Right lobe of liver (tissue), 6 donors: ENCODE results near the gene FKBP15. TPM values are rescaled to one million over a fixed set of nuclear protein-coding genes. Genes with fewer than 3 reads are reported as not detected.
"Not testable (repeated sequence)": the region's sequence is repeated elsewhere in the genome, so short reads cannot be mapped to it uniquely, and the experiment has no call there.

Experiments
- ATAC-seq, 4 donors: fragments of 200-7000 bp; cut with Tn5 transposase; one replicate each; pipeline ENCODE4 v1.9.1; 2020; ENCODE audit warnings: mild to moderate bottlenecking in 4 of 4, moderate library complexity in 4 of 4
- DNase-seq, 3 donors: peaks; one replicate each; pipeline ENCODE4 v3.0.0-alpha.2; 2020
- H3K27ac ChIP-seq, 3 donors: fragments of 200-600 bp; one replicate each; pipeline ENCODE4 v1.8.0; 2022
- H3K27me3 ChIP-seq, 2 donors: fragments of 200-600 bp; one replicate each; pipeline ENCODE4 v1.8.0; 2022
- H3K36me3 ChIP-seq, 4 donors: fragments of 200-600 bp; sonication (generic) in 1 of 4; one replicate each; pipeline versions ENCODE4 v1.5.1 to v1.8.0; 2017 to 2022; ENCODE audit warnings: control low read depth in 1 of 4
- H3K4me1 ChIP-seq, 4 donors: fragments of 200-600 bp; sonication (generic) in 1 of 4; one replicate each; pipeline versions ENCODE4 v1.5.1 to v1.8.0; 2017 to 2022; ENCODE audit warnings: control low read depth in 1 of 4
- H3K4me3 ChIP-seq, 3 donors: fragments of 200-600 bp; one replicate each; pipeline ENCODE4 v1.8.0; 2022
- H3K9me3 ChIP-seq, 4 donors: fragments of 200-600 bp; sonication (generic) in 1 of 4; one replicate each; pipeline versions ENCODE4 v1.5.1 to v1.8.0; 2017 to 2022; ENCODE audit warnings: control low read depth in 1 of 4
- POLR2A ChIP-seq: fragments of 450-650 bp; IDR thresholded peaks from one replicate; pipeline ENCODE4 v1.6.1; 2017; ENCODE audit warnings: antibody characterized with exemption, mild to moderate bottlenecking
- WGBS: methylation state at CpG from one replicate; pipeline ENCODE4 v1.1.6; 2018; ENCODE audit warnings: low coverage, low lambda C conversion rate; ENCODE audit not compliant: insufficient coverage; ENCODE audit errors: missing lambda C conversion rate; 5-methylcytosine and 5-hydroxymethylcytosine counted together
- intact Hi-C, 2 donors: fragments of 100-400 bp; cut with DNase I; formaldehyde crosslinking; loops; one replicate each; pipeline versions ENCODE4 v1.11.2 to v1.14.1; 2022
- total RNA-seq, 6 experiments: library from RNA; depleted of rRNA in 2 of 6; stranded (reverse); fragments of >200 nt in 2 of 6; fragmentation: NEBNext Ultra II Directional in 3 of 6; extraction: Animal tissue kit (Norgen Biotek cat#: 25700) in 3 of 6; gene quantifications; one replicate each; pipeline versions ENCODE4 v1.1.0 to v1.2.4, GENCODE V29; 2016 to 2023
- TF ChIP-seq, protein P1 (sequence below), 4 donors: fragments of 200-600 bp in 3 of 4; fragments of 450-650 bp in 1 of 4; IDR thresholded peaks; one replicate each; pipeline versions ENCODE4 v1.5.1 to v1.8.0; 2016 to 2022; ENCODE audit warnings: antibody characterized with exemption in 4 of 4, mild to moderate bottlenecking in 2 of 4
- donor health status: DM: no; HTN: yes; CAD: no.
- donor health status: DM: no; HTN: no; CAD: no.
- donor health status: DM: no; HTN: no; CAD: no.
- donor health status: DM: no; HTN: yes; CAD: no.
- donor health status: DM: no; HTN: yes; CAD: no.

Gene FKBP15
- total RNA-seq, 6 experiments from 2014 or later, result 11.1 to 17.2 (median 12.8) TPM

- intact Hi-C loops, result no loop called here
- WGBS, result 38% methylated on average over 2 of the region's 4 CpGs
These were observed 91.2 kb downstream of the FKBP15 start for GRCh38 chr9:113129884-113130283.

GRCh38 chr9:113129466-113129865 is 91.6 kb downstream of the FKBP15 start:
- TF ChIP-seq, protein P1, sequence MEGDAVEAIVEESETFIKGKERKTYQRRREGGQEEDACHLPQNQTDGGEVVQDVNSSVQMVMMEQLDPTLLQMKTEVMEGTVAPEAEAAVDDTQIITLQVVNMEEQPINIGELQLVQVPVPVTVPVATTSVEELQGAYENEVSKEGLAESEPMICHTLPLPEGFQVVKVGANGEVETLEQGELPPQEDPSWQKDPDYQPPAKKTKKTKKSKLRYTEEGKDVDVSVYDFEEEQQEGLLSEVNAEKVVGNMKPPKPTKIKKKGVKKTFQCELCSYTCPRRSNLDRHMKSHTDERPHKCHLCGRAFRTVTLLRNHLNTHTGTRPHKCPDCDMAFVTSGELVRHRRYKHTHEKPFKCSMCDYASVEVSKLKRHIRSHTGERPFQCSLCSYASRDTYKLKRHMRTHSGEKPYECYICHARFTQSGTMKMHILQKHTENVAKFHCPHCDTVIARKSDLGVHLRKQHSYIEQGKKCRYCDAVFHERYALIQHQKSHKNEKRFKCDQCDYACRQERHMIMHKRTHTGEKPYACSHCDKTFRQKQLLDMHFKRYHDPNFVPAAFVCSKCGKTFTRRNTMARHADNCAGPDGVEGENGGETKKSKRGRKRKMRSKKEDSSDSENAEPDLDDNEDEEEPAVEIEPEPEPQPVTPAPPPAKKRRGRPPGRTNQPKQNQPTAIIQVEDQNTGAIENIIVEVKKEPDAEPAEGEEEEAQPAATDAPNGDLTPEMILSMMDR (IDR thresholded peaks at IDR 0.05), result no peak
- Histone ChIP-seq H3K27me3 (no peaks in the 10 kb centered on the region), H3K4me1 (no peaks in the 10 kb centered on the region), H3K9me3 (no peaks in the 10 kb centered on the region), H3K4me3 (no peak overlapping the region), H3K27ac (no peak overlapping the region), H3K36me3 (no peaks in the 10 kb centered on the region)
- DNase-seq, result no peak
- intact Hi-C loops, result no loop called here
- no peak for ATAC-seq

More at GRCh38 chr9:113129884-113130283, 91.2 kb downstream of the FKBP15 start:
- no peak overlapping the region for H3K4me3 ChIP-seq
- TF ChIP-seq, protein P1 (IDR thresholded peaks at IDR 0.05), result no peak
- no peak for TF ChIP-seq POLR2A
- no peak overlapping the region for H3K27ac ChIP-seq
- no peaks in the 10 kb centered on the region for H3K27me3 ChIP-seq
- H3K9me3 ChIP-seq, result no peaks in the 10 kb centered on the region
- H3K4me1 ChIP-seq, result no peaks in the 10 kb centered on the region
- no peaks in the 10 kb centered on the region for H3K36me3 ChIP-seq
- DNase-seq, result no peak
- ATAC-seq, result peak in 3 of 4 donors; percentile 31 to 46 (median 41)

DNA sequence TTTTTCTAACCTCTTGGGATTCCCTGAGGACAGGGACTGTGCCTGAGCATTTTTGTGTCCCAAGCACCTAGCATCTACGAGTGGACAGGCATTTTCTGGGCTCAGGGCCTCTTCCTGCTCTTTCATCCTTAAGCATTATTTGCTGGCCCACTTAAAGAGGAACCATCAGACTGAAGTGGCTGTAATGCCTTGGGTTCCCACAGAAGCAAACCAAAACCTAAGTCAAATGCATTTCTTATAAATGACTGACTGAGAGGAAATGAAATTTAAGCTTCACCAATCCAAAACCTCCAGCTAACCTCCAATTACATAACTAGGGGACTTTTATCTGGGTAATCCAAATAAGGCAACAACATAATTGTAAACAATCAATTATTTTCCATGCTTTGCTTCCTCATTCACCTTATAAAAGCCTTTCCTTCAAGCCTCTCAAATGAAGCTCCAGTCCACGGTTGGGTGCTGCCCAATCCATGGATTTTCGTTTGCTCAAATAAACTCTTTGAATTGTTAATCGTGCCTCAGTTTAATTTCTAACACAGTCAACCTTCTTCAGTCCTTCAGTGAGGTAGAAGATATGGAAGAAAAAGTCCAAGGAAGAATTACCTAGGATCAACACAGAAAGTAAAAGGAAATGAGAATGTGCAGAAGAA is 95.6 kb downstream of the FKBP15 start:
- H3K27me3 ChIP-seq, result no peaks in the 10 kb centered on the region
- H3K4me3 ChIP-seq, result no peak overlapping the region
- TF ChIP-seq, protein P1 (IDR thresholded peaks at IDR 0.05), result no peak
- TF ChIP-seq POLR2A, result no peak
- WGBS, result 46% methylated on average over 4 of the region's 4 CpGs
- H3K4me1 ChIP-seq, result no peaks in the 10 kb centered on the region
- H3K27ac ChIP-seq, result no peak overlapping the region
- ATAC-seq, result peak in 2 of 4 donors; percentile 21 to 44
- DNase-seq, result no peak
- H3K36me3 ChIP-seq, result no peaks in the 10 kb centered on the region
- no peaks in the 10 kb centered on the region for H3K9me3 ChIP-seq
- intact Hi-C loops, result no loop called here

DNA sequence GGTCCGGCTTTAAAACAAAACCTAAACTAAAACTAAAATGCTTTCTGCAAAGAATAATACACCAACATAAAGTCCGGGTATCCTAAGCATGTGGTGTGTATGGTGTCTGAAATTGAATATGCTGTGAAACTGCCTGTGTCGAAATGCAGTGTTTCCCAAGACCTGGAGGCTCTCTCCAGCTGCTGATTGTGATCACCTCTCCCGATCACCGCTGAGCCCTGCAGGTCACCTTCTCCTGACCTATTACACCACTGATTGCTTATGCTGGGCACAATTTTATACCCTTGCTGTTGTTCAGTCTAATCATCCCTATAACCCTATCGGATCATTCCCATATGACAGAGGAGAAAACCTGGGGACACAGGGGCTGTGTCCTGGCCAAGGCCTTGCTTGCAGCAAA is 102.2 kb downstream of the FKBP15 start:
- H3K27me3 ChIP-seq, H3K4me1 ChIP-seq, H3K27ac ChIP-seq, H3K9me3 ChIP-seq, H3K4me3 ChIP-seq, DNase-seq, H3K36me3 ChIP-seq, intact Hi-C loops: not testable (repeated sequence)
- ATAC-seq, result peak; percentile 87 to 97 (median 94)
- no CpG with 5 or more reads among the region's 6 CpGs for WGBS

Other genes starting within 250 kb of the FKBP15 start
- gene ZNF883, start 209.1 kb downstream of the FKBP15 start, total RNA-seq, result under 1 TPM in 1 of 6 experiments, not detected in 5; 0.15 TPM
- 1 to 10 TPM in 1 of 6 experiments, under 1 TPM in 5; 0.28 to 1.1 (median 0.41) TPM for gene ZFP37, start 164.6 kb downstream of the FKBP15 start, total RNA-seq
- 10 to 100 TPM; 11.5 to 43.4 (median 25.0) TPM for gene SLC31A2, start 70.3 kb downstream of the FKBP15 start, total RNA-seq
- 10 to 100 TPM; 48.0 to 92.6 (median 71.5) TPM for gene SLC31A1, start 267 bp upstream of the FKBP15 start, total RNA-seq
- gene CDC26, start 54.3 kb upstream of the FKBP15 start, total RNA-seq, result 10 to 100 TPM; 16.0 to 21.7 (median 18.5) TPM
- 10 to 100 TPM in 3 of 6 experiments, 1 to 10 TPM in 3; 6.9 to 13.0 (median 10.1) TPM for gene PRPF4, start 54.4 kb upstream of the FKBP15 start, total RNA-seq
- under 1 TPM in 1 of 6 experiments, not detected in 5; 0.27 TPM for gene RNF183, start 82.1 kb upstream of the FKBP15 start, total RNA-seq
- 1 to 10 TPM in 5 of 6 experiments, under 1 TPM in 1; 0.81 to 3.5 (median 1.7) TPM for gene WDR31, start 119.0 kb upstream of the FKBP15 start, total RNA-seq
- 1 to 10 TPM in 2 of 6 experiments, under 1 TPM in 4; 0.24 to 1.4 (median 0.78) TPM for gene BSPRY, start 128.3 kb upstream of the FKBP15 start, total RNA-seq
- gene HDHD3, start 155.7 kb upstream of the FKBP15 start, total RNA-seq, result 10 to 100 TPM; 36.5 to 70.5 (median 67.1) TPM
- gene ALAD, start 180.0 kb upstream of the FKBP15 start, total RNA-seq, result 100 to 1,000 TPM in 2 of 6 experiments, 10 to 100 TPM in 4; 35.3 to 140 (median 73.6) TPM
- gene POLE3, start 189.4 kb upstream of the FKBP15 start, total RNA-seq, result 10 to 100 TPM; 13.8 to 24.5 (median 16.6) TPM
- 1 to 10 TPM in 1 of 6 experiments, under 1 TPM in 5; 0.40 to 1.0 (median 0.50) TPM for gene C9orf43, start 189.5 kb upstream of the FKBP15 start, total RNA-seq
- 10 to 100 TPM; 19.0 to 60.3 (median 31.0) TPM for gene RGS3, start 242.4 kb upstream of the FKBP15 start, total RNA-seq